SU-DHL-6 (cell line): ENCODE results near the gene ZFHX3.

Source experiments
- CTCF ChIP-seq: fragments of 200-600 bp; sonication (generic); IDR thresholded peaks from one replicate; pipeline ENCODE4 v1.5.1; 2017; ENCODE audit warnings: antibody characterized with exemption, mild to moderate bottlenecking, low read length, moderate library complexity; ENCODE audit not compliant: insufficient read depth, poor library complexity, severe bottlenecking
- EZH2phosphoT487 ChIP-seq: fragments of 200-600 bp; sonication (generic), shearing (Covaris generic); conservative IDR thresholded peaks from 2 replicates; pipeline ENCODE4 v1.6.1; 2018; ENCODE audit warnings: mild to moderate bottlenecking, antibody characterized with exemption, low read length, moderate library complexity, mixed read lengths

GRCh38 chr16:72847187-72848027, 200.5 kb downstream of the ZFHX3 start:
- TF ChIP-seq CTCF, result peak; percentile 35
- no peak for TF ChIP-seq EZH2phosphoT487
